Left hindlimb (tissue), 1 donor: ENCODE results near the gene BTBD9.

Source experiments
- DNase-seq: peaks from one replicate; pipeline ENCODE4 v3.0.0-alpha.2; 2018

Gene BTBD9

DNA sequence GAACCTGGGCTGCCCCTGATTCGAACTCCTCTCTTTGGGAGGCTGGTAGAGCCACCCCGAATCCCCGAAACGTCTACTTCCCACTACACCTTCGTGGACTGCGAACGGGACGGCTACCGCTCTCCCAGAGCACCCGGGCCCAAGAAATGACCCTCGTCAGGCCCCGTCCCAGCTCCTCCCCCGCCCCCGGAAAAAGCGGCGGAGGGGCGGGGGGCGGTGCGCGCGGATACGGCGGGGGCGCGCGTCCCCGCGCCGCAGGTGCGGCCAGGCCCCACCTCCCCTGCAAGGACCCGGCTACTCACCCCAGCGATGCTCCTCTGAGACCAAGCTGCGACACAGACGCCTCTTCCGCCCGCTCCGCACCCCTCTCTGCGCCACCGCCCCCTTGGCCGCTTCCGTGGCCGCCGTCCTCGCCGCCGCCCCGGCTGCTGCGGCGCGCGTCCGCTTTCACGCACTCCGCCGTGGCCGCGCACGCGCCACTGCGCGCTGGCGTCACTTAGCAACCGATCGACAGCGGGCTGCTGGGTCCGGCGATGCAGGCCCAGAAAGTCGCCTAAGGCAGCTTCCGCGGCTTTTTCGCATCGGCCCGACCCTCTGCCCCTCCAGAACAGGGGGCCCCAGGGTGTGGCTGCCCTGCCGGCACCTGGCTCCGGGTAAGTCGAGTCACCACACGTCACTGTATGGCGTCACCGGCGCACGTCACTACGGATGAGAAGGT, at the start of gene BTBD9:
Gene BTBD9 (minus strand): TSS at position 432 of the 718 bp plus-strand sequence.
- DNase-seq, result peak; percentile 90

DNA sequence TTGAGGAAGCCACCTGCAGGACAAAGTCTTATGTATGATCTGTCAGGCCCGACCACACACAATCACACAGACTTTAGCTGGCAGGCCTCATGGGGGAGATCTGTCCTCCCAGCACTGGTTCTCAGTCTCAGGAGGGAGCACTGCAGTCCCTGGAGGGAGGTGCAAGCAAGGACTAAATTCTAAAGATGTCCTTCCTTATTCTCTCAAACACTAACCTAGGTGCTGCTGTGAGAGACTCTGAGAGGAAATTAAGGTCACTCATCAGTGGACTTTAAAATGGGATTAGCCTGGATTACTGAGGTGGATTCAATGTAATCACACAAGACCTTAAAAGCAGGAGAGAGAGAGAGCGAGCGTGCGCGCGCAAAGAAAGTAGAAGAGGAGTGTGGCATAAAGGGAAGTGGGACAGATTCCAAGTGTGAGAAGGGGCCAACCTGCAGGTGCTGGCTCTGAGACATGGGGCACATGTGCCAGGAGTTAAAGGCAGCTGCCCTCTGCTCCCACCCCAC, 48.9 kb upstream of the BTBD9 start:
- DNase-seq, result no peak

DNA sequence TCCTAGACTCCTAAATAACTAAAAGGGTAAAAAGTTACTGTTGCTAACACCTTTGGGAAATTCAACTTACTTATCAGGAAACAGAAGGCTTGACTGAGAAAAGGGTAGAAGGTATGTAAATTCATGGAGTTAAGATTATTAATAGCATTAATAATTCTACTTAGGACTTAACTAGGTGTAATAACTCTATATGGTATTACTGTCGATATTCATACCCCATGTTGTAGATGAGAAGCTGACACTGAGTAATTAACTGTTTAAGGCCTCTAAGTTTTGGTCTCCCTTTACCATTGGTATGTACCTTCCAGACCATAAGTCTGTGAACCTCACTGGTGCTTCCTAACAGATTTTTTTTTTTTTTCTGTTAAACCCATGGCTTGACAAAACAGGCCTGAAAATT, 47.8 kb upstream of the BTBD9 start:
- no peak for DNase-seq

DNA sequence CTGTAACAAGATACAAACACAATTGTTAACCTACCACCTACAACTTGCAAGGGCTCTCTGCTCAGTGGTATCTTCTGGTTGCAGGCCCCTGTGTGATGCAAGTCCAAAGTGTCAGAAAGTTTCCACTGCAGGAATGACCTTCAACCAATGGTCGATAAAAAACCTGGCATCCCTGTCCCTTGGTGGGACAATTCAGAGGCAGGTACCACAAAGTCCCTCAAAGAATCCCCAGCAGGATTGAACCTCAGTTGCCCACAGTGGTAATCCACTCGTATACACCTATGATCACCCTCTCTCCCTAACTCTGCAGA, 47.3 kb upstream of the BTBD9 start:
- DNase-seq, result no peak

DNA sequence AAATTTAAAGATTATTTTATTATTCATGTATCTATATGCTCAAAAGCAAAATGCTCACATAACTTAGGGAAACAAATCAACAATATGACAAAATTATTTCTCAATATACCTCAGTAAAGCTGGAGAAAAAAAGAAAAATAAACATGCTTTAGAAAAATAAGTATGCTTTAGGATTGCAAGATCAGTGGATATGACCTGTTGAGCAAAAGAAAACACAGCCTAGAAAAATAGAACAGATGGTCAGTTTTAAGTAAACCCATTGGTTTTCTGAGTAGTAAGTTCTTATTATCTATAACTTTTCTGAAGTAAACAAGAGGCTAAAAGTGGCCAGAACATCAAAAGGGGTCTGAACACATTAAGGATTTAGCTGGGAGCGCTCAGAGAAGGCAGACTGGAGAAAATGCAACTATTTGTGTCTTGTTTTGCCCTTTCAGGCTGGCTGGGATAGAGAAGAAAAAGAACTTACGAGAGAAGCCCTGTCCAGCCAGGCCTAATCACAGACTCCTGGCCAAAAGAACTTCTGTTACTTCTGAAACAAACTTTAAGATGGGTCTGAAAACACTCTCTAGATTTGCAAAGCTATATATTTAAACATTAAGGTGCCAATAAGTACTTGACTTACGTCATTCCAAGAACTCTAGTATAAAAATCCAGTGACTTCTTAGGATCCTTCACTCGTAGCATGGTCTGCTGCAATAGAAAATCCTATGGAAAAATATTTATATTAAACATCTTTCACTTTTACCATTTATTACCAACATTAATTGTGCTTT, 46.7 kb upstream of the BTBD9 start:
- no peak for DNase-seq

DNA sequence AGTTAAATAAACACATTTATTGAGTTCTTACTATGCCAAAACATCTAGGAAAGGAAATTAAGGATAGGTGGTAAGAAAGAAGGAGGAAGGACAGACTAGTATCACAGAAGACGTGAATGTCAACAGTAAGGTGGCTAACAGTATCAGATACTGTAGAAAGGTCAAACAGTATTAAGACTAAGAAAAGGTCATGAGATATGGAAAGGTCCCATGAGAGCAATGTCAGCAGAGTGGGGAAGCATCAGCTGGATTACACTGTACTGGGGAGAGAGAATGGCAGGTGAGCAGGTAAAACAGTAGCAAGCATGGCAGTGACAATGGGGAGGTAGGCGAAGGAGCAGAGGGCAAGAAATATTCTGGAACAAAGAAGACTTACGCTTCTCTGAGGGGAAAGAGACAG, 45.2 kb upstream of the BTBD9 start:
- DNase-seq, result no peak

DNA sequence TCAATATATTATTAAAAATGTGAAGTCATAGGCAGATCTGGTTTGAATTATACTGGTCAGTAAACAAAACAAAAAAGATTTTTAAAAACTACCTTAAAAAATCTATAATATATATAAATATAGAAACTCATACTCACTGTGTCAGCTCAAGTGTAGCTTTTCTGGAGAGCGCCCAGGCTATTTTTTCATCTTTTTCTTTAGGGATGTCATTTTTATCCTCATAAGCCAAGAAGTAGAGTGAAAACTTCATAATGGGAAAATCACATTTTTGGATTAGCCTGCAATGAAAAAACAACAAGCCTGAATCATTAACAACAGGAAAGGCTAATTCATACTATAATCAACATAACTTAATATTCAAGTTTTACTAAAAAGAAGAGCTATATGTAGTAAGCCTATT, 44.5 kb upstream of the BTBD9 start:
- DNase-seq, result no peak

DNA sequence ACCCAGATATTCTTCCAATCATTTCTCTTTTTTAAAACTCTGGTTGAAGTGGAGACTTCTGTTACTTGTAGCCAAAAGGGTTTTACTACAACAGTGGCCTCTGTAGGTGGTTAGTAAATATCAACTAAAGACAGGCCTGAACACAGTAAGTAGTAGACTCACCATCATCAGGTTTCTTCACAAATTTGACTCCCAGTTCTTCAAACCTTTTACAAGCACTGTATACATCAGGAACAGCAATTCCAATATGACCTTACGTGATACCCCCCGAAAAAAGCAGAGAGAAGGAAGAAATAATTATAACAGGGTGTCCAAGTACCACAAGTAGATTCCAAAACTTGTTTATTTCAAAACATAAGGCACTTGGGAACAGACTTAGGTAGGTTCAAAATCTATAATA, 42.1 kb upstream of the BTBD9 start:
- DNase-seq, result no peak

DNA sequence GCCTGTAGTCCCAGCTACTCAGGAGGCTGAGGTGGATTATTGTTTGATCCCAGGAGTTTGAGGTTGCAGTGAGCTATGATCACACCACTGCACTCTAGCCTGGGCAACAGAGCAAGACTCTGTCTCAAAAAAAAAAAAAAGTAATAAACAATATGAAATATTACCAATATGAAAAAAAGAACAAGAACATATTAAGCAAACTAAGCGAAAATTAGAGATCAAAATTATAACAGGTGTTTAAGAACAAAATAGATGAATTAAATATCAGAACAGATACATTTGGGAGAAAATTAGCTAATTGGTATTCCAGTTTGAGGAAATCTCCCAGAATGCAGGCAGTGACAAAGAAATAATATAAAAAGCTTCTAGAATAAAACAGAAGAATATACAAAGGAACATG, 39.9 kb upstream of the BTBD9 start:
- no peak for DNase-seq

DNA sequence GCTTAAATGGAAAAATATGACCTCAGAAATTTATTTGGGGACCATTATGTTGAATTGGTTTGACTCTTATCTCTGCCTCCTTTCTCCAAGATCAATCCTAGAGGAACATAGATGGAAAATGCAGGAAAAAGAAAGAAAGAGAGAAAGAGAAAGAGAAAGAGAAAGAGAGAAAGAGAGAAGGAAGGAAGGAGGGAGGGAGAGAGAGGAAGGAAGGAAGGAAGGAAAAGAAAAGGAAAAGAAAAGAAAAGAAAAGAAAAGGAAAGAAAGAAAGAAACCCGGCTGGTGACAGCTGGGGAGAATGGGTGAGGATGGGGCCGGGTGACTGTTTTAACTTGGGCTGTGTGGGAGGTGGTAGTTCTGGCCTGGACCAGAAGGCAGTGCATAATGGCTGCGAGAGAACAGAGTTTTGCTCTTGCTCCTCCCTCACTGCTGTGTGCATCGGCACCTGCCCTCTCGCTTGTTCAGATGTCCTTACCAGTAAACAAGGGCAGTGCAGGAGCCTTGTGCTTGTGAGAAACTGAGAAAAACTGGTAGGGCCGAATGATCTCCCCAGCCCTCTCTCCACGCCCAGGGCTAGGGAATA, 38.5 kb upstream of the BTBD9 start:
- DNase-seq, result no peak

DNA sequence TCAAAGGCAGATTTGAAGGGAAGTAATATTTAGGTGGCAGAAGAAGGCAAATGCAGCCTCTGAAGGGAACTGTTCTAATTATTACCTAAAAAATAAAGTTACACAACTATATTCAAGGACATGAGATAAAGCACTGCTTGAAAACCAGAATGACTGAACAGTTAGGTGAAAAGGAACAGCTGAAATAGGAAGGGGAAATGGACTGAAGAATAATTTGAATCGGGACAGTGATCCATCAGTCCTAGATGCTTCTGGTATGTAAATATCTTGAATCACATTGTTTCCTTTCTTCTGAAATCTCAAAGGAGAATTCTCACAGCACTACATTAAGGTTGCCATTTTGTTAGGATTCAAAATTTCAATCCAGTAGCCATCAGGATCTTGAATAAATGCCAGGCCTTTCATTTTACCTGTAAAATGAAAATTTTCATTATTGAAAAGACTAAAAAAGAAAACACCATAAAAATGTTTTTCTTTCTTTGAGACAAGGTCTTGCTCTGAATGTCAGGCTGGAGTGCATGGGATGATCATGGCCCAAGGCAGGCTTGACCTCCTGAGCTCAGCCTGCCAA, 37.3 kb upstream of the BTBD9 start:
- DNase-seq, result no peak

DNA sequence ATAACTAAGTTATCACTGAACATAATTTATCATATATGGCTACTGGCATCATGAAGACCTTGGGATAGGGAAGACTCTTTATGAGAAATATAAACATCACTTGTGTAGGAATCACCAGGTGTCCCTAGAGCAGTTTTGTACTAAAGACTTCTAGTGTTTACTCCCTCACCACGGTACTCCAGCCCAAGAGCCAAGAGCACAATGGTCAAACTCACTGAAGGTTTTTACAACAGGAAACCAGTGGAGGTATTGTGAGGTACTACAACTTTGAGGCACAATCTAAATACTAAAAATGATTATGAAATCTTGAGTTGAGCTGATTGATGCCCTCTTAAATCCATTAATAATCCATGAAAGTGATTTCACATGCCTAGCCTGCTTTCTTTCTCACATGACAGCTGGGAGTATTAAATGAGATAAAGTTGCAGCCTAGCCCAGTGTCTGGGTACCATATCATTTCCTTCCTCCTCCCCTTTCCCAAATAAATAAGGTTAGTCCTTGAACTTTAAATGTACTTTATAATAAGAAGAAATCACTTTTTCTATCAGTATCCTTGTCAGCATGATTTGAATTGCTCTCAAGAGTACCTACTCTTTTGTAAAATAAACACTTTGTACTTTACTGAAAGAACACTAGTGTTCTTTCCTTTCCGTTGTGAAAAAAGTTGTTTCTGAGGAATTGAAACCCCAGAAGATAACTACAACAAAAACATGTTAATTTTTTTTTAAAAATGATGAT, 36.7 kb upstream of the BTBD9 start:
- no peak for DNase-seq

DNA sequence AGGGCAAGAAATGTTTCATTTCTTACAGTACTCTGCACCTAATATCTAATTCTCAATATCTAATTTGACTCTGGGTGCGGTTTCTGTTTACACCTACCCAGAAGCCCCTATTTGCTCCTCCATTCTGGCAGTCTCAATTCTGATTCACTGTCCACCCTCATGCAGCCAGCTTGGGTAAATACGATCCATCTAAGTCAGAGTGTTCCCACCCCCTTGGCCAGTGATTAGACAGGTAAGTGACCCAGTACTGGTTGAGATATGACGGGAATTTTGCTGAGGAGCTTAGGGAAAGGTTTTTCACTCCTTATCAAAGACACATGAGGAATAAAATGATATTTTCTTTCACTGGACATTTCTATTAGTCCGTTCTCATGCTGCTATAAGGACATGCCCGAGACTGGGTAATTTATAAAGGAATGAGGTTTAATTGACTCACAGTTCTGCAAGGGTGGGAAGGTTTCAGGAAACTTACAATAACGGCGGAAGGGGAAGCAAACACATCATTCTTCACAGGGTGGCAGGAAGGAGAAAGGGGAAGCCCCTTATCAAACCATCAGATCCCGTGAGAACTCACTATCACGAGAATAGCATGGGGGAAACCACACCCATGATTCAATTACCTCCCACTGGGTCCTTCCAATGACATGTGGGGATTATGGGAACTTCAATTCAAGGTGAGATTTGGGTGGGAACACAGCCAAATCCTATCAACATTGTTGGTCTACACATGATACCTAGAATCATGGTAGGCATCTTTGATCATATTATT, 33.9 kb upstream of the BTBD9 start:
- no peak for DNase-seq

DNA sequence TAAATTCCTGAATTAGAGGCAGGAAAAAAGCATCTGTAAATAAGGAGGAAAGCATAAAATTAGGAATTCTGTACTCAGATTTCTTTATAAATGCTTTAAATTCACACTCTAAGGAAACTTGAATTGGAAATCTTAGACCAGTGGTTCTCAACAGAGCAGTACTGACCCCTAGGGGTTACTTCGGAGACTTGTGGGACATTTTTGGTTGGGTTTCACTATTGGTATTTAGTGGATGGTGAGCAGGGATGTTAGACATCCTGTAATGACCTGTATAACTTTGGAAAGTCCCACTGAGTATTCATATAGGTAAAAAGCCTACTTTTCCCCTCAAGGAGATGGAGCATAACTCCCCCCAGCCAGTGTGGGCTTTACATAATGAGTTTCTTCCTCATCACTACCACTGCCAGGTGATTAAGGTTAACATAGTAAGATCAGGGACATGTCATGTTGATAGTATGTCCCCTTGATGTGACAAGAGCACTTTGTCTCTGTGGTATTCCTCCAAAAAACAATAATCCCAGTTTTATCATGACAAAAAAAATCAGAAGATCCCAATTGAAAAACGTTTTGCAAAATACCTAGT, 32.2 kb upstream of the BTBD9 start:
- DNase-seq, result no peak

DNA sequence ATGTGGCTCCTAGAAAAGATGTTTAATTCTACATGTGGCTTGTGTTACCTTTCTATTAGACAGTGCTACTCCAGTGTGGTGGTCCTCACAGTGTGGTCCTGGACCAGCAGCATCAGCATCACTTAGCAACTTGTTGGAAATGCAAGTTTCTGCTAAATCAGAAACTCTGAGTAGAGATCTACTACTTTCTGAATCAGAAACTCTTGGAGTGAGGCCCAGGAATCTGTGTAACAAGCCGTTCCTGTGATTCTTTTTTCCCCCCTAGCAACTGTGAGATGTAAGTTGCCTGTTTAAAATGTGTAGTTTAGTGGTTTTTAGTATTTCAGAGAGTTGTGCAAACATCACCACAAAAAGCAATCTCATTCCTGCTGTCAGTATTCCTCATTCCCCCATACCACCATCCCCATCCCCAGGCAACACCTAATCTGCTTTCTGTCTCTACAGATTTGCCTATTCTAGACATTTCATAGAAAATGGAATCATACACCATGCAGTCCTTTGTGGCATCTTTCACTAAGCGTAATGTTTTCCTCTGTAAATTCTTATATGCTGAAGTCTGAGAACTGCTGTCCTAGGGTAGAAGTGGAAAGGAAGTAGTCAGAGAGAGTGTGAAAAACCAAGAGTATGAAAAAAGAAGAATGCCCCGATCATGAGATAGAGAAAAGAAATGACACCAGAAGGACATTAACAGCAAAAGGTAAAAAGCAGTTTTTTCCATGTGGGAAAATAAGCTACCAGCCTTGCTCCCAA, 18.9 kb upstream of the BTBD9 start:
- no peak for DNase-seq

DNA sequence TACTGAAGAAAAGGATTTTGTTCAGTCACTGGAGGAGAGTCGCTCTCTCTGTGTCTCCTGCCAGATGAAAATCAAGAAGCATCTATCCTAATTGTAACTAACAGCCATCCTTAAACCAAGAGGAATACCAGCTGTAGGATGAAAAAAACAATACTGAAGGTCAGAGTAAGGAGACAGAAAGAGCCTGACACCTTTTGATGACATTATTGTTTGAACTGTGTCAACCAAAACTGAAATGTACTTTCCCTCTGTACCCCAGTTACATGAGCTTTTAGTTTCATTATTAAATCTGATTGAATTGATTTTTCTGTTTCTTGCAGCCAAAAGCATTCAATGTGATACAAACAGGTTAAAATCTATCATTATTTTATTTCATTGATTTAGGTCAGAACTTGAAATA, 17.2 kb upstream of the BTBD9 start:
- DNase-seq, result no peak

DNA sequence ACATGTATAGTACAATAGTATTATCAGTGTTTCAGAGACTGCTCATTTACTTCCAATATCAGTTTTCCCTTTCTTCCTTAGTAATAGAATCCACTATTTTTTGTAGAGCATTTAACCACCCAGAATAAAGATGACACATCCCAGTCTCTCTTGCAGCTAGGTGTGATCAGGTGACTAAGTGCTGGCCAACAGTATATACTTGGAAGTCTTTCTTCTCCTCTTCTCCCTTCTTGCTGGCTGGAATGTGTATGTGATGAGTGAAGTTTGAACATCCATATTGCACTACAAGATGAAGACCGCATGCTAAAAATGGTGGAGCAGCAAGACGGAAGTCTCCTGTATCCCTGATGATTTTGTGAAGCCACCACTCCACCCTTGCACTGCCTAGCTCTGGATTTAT, 14.5 kb upstream of the BTBD9 start:
- no peak for DNase-seq

DNA sequence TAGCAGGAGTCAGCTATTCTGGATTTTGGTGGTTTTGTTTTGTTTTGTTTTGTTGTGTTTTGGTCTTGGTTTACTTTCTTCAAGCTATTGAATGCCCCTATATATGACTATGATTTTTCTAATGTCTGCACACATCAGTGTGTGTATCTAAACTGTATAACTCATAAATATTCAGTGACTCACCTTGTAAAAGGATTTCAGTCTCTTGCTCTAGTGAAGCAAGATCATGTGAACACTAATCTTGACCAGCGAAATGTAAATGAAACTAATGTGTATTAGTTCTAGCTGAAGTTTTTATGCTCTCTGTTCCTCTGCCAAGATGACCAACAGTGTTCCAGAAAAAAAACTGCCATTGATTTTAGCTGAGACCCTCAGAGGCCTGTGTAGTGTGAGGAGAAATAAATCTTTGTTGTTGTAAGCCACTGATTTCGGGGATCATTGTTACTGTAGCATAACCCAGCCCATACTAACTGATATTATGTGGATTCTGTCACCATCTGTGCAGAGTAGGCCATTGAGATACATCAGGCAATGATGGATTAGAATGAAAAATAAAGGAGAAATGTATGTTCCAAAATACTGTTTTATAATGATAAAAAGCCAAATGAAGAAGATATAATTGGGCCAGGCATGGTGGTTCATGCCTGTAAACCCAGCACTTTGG, 11.5 kb upstream of the BTBD9 start:
- DNase-seq, result no peak

DNA sequence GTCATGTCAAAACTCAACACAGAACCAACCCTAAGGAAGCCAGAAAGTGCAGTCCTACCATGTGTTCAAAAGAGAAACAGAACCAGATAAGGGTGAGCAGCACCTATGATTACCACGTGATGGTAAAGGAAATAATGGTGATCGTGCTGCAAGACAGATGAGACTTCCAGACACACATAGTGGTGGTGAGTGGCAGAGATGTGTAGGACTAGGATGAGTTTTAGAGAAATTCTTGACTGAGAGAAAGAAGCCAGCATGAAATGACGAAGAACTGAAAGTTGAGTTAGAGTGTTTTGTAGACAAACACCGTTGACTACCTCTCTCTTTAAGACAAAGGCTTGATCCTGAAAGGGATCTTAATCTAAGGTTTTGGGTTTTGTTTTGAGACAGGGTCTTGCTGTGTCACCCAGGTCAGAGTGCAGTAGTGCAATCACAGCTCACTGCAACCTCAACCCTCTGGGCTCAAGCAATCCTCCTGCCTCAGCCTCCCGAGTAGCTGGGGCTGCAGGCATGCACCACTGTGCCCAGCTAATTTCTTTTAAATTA, 10.6 kb upstream of the BTBD9 start:
- no peak for DNase-seq

DNA sequence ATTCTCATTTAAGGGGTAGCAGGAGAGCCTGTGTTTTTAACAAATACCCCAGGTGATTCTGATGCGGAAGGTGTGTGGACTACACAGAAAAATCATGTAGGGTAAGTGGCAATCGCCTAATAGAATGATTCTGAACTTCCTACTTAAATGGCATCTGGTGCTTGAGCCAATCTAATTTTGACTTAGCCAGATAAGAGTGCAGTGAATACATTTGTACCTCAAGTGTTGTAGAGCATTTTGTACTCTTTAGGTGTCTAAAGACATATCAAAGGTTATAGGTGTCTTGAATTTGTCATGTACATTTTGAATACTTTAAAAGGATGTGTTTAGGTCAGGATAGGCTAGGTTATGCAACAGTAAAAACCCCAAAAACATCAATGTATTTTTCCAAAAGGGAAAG, 10.0 kb upstream of the BTBD9 start:
- no peak for DNase-seq
